GM21515 (cell line): ENCODE data around the gene SYNCRIP.
"Not testable (repeated sequence)": the region's sequence is repeated elsewhere in the genome, so short reads cannot be mapped to it uniquely, and the experiment has no call there.

Experiments
- ATAC-seq: cut with Tn5 transposase; IDR thresholded peaks from one replicate; pipeline ENCODE4 v1.9.1; 2021; ENCODE audit not compliant: unreplicated experiment

SYNCRIP gene

GRCh38 chr6:85642774-85643536, at the start of gene SYNCRIP:
TSS of gene SYNCRIP (minus strand) at chr6:85642886. CDS start at chr6:85641439, 1,447 bp downstream.
- ATAC-seq: peak; percentile 72

GRCh38 chr6:85691478-85691877, 48.8 kb upstream of the SYNCRIP start:
- no peak for ATAC-seq

- no peak for ATAC-seq
These were observed 47.4 kb upstream of the SYNCRIP start for GRCh38 chr6:85690071-85690470.

GRCh38 chr6:85685713-85686112, 43.0 kb upstream of the SYNCRIP start:
- ATAC-seq: peak; percentile 87

GRCh38 chr6:85684809-85685171, 42.1 kb upstream of the SYNCRIP start:
- no peak for ATAC-seq

GRCh38 chr6:85684133-85684808, 41.6 kb upstream of the SYNCRIP start:
- ATAC-seq: no peak

GRCh38 chr6:85681899-85682298, 39.2 kb upstream of the SYNCRIP start:
- not testable (repeated sequence) for ATAC-seq

- ATAC-seq: no peak
These were observed 37.7 kb upstream of the SYNCRIP start for GRCh38 chr6:85680388-85680787.

- no peak for ATAC-seq
These were observed 36.9 kb upstream of the SYNCRIP start for GRCh38 chr6:85679445-85680123.

GRCh38 chr6:85678602-85679444, 36.1 kb upstream of the SYNCRIP start:
- peak; percentile 85 for ATAC-seq

GRCh38 chr6:85678026-85678601, 35.4 kb upstream of the SYNCRIP start:
- ATAC-seq: no peak

- no peak for ATAC-seq
These were observed 34.7 kb upstream of the SYNCRIP start for GRCh38 chr6:85677234-85677956.

- no peak for ATAC-seq
These were observed 33.5 kb upstream of the SYNCRIP start for GRCh38 chr6:85676086-85676729.

- ATAC-seq: no peak
These were observed 32.5 kb upstream of the SYNCRIP start for GRCh38 chr6:85675030-85675819.

- no peak for ATAC-seq
These were observed 31.9 kb upstream of the SYNCRIP start for GRCh38 chr6:85674604-85675003.

- no peak for ATAC-seq
These were observed 30.8 kb upstream of the SYNCRIP start for GRCh38 chr6:85673198-85674139.

GRCh38 chr6:85672623-85673022, 29.9 kb upstream of the SYNCRIP start:
- no peak for ATAC-seq

GRCh38 chr6:85672050-85672449, 29.4 kb upstream of the SYNCRIP start:
- ATAC-seq: no peak
